Activated naive CD8-positive, alpha-beta T cell treated with anti-CD3 and anti-CD28 coated beads, Interleukin-2, amount 50 U/mL, for 24 hours (primary cell): Measurements from ENCODE around the gene NTRK2.

Experiments used
- ATAC-seq: fragments of 150-1000 bp; cut with Tn5 transposase; one replicate; pipeline ENCODE4 v1.10.0; 2021
- DNase-seq: peaks from one replicate; pipeline ENCODE4 v3.0.0; 2021
- H3K27ac Mint-ChIP-seq: one replicate; pipeline ENCODE4 v1.8.0; 2021; ENCODE audit warnings: mild to moderate bottlenecking, mixed read lengths
- H3K27me3 Mint-ChIP-seq: one replicate; pipeline ENCODE4 v1.8.0; 2021; ENCODE audit warnings: mixed read lengths
- H3K36me3 Mint-ChIP-seq: one replicate; pipeline ENCODE4 v1.8.0; 2021; ENCODE audit warnings: low read depth, mixed read lengths
- H3K4me1 Mint-ChIP-seq: one replicate; pipeline ENCODE4 v1.8.0; 2021; ENCODE audit warnings: mixed read lengths
- H3K4me3 Mint-ChIP-seq: one replicate; pipeline ENCODE4 v1.8.0; 2021; ENCODE audit warnings: mild to moderate bottlenecking, moderate library complexity, mixed read lengths
- H3K9me3 Mint-ChIP-seq: one replicate; pipeline ENCODE4 v1.8.0; 2021; ENCODE audit warnings: mixed read lengths

Gene NTRK2

DNA sequence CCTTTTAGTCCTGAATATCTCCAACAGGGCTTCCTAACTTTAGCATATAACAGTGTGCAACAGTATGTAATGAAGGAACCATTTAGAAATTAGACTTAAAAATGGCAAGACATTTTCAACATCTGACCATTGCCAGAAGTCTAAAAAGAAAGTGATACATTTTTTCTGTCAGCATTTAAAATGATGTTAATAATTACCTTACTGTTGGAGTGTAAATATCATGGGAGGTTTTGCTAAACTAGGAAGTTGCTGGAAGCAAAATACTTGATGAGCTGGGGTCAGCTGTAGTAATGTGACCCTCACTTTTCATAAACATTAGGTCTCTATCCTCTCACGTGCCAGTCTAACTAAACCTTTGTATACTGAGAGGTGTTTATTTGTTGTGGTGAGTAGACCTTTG is 68.8 kb downstream of the NTRK2 start:
- ATAC-seq (no peak), DNase-seq (no peak)
- Mint-ChIP-seq H3K4me3 (no peak overlapping the region), H3K36me3 (no peaks in the 10 kb centered on the region), H3K9me3 (no peaks in the 10 kb centered on the region), H3K4me1 (no peaks in the 10 kb centered on the region), H3K27me3 (peaks cover 4% of the 10 kb centered on the region), H3K27ac (no peak overlapping the region)

- Mint-ChIP-seq H3K9me3 (no peaks in the 10 kb centered on the region), H3K27me3 (no peaks in the 10 kb centered on the region), H3K27ac (no peak overlapping the region), H3K36me3 (no peaks in the 10 kb centered on the region), H3K4me1 (no peaks in the 10 kb centered on the region), H3K4me3 (no peak overlapping the region)
- no peak for ATAC-seq
- no peak for DNase-seq
These were observed 72.7 kb downstream of the NTRK2 start for GRCh38 chr9:84742261-84742660.

DNA sequence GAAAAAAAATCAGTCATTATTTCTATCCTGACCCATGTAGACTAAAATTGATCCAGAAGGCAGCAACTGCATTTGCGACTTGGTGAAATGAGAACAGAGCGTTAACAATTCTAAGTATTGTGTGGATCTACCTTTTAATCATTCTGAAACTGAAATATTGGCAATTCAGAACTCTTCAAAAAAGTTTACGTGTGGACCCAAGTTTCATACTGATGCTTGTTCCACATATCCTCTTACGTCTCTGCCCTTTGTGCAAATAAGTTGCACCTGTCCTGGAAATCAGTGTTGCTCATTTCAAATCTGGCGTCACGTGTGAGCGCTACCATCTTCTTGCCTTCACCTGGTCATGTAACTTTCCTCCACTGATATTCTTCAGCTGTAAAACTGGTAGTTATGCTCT is 74.7 kb downstream of the NTRK2 start:
- no peaks in the 10 kb centered on the region for H3K4me1 Mint-ChIP-seq
- DNase-seq (no peak), ATAC-seq (no peak)
- H3K27ac Mint-ChIP-seq: no peak overlapping the region
- no peak overlapping the region for H3K4me3 Mint-ChIP-seq
- no peaks in the 10 kb centered on the region for H3K9me3 Mint-ChIP-seq
- H3K36me3 Mint-ChIP-seq: no peaks in the 10 kb centered on the region
- H3K27me3 Mint-ChIP-seq: peaks cover 3% of the 10 kb centered on the region

DNA sequence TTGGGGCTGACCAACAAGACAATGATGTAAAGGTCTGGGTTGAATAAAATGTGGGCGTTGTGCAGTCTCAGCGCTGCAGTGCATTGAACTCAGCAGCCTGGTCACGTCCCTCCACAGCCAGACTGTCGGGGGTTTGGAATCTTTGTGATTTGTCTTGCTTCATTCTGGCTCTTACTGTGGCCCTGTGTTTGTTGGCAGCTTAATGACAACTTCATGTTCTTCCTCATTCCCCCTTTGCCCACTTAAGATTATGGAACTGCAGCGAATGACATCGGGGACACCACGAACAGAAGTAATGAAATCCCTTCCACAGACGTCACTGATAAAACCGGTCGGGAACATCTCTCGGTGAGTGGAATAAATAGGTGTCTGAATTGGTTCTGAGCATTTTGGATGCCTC is 75.2 kb downstream of the NTRK2 start:
- no peak for ATAC-seq
- H3K9me3 Mint-ChIP-seq: no peaks in the 10 kb centered on the region
- no peaks in the 10 kb centered on the region for H3K4me1 Mint-ChIP-seq
- H3K36me3 Mint-ChIP-seq: no peaks in the 10 kb centered on the region
- H3K27ac Mint-ChIP-seq: no peak overlapping the region
- H3K27me3 Mint-ChIP-seq: peaks cover 3% of the 10 kb centered on the region
- no peak overlapping the region for H3K4me3 Mint-ChIP-seq
- DNase-seq: no peak

GRCh38 chr9:84748112-84748511 is 78.6 kb downstream of the NTRK2 start:
- H3K4me1 Mint-ChIP-seq: no peaks in the 10 kb centered on the region
- DNase-seq: no peak
- peaks cover 3% of the 10 kb centered on the region for H3K27me3 Mint-ChIP-seq
- no peak overlapping the region for H3K27ac Mint-ChIP-seq
- no peaks in the 10 kb centered on the region for H3K9me3 Mint-ChIP-seq
- H3K4me3 Mint-ChIP-seq: no peak overlapping the region
- ATAC-seq: no peak
- H3K36me3 Mint-ChIP-seq: no peaks in the 10 kb centered on the region

DNA sequence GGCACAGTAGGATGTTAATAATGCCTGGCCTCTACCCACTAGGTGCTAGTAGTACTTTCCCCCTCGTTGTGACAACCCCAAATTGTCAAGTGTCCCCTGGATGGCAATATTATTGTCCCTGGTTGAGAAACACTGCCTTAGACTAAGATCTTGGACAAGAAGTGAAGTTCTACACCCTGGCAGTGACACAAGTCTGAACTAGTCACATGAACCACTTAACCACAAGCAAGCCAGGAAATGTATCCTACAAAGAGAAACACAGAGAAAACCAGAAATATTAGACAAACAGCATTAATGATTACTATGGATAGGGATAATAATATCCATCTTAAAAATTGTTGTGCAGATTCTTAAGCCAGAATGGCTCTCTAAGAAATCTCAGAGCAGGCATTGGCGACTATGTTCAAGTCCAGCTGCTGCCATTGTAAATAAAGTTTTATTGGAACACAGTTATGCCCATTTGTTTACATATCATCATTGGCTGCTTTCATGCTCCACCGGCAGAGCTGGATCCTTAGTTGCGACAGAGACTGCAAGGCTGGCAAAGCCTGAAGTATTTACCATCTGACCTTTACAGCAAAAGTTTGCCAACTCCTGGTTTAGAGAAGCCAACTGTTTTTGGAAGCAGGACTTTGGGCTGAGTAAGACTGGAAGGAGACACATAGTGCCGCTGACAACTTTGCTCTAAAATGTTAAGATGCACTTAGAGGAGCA is 80.8 kb downstream of the NTRK2 start:
- H3K36me3 Mint-ChIP-seq: no peaks in the 10 kb centered on the region
- H3K4me1 Mint-ChIP-seq: no peaks in the 10 kb centered on the region
- DNase-seq (no peak), ATAC-seq (no peak)
- no peak overlapping the region for H3K4me3 Mint-ChIP-seq
- no peak overlapping the region for H3K27ac Mint-ChIP-seq
- H3K9me3 Mint-ChIP-seq: no peaks in the 10 kb centered on the region
- H3K27me3 Mint-ChIP-seq: peaks cover 3% of the 10 kb centered on the region

GRCh38 chr9:84751921-84752320 is 82.4 kb downstream of the NTRK2 start:
- no peak overlapping the region for H3K27ac Mint-ChIP-seq

DNA sequence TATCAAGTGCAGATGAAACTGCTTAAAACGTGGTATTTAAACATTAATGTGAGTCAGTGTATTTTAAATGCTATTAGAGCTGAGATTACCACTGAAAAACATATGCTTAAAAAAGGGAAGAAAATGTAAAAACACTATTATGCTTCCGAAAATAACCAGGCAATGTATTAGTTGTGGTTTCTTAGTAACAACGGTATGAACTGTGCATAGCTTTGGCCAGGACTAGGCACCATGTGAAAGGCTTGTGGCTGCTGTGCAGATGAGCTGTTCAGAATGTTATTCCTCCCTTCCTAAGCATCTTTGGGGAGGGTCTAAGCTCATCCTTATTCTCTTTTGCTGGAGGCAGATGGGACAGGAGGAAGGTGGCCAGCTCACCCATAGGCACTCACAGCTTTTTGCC is 84.9 kb downstream of the NTRK2 start:
- H3K4me3 Mint-ChIP-seq: no peak overlapping the region
- H3K27me3 Mint-ChIP-seq: peaks cover 2% of the 10 kb centered on the region
- DNase-seq: no peak
- no peak overlapping the region for H3K27ac Mint-ChIP-seq
- ATAC-seq: no peak
- peaks cover 8% of the 10 kb centered on the region for H3K4me1 Mint-ChIP-seq
- no peaks in the 10 kb centered on the region for H3K36me3 Mint-ChIP-seq
- no peaks in the 10 kb centered on the region for H3K9me3 Mint-ChIP-seq

More at GRCh38 chr9:84751921-84752320, 82.4 kb downstream of the NTRK2 start:
- DNase-seq (no peak), ATAC-seq (no peak)
- H3K36me3 Mint-ChIP-seq: no peaks in the 10 kb centered on the region
- H3K4me3 Mint-ChIP-seq: no peak overlapping the region
- H3K9me3 Mint-ChIP-seq: no peaks in the 10 kb centered on the region
- H3K27me3 Mint-ChIP-seq: peaks cover 3% of the 10 kb centered on the region
- H3K4me1 Mint-ChIP-seq: peaks cover 2% of the 10 kb centered on the region

DNA sequence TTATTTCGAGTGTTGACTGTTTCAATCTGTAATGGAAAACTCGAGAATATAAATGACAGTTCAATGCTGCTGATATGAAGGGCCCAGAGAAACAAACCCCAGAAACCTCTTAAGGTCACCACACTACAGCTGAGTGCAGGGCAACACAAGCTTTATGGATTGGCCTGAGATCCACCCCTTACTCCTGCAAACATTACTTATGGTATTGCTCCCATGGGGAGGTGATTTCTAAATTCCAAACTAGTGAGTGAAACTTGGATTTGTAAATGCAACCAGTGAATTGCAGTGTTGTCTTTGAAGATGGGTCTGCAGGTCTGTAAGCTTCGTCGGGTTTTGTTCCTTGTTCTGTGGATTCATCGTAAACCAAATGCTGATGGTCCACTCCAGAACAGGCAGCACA is 85.4 kb downstream of the NTRK2 start:
- DNase-seq: no peak
- H3K9me3 Mint-ChIP-seq: no peaks in the 10 kb centered on the region
- no peak overlapping the region for H3K27ac Mint-ChIP-seq
- peaks cover 2% of the 10 kb centered on the region for H3K27me3 Mint-ChIP-seq
- ATAC-seq: no peak
- H3K4me1 Mint-ChIP-seq: peaks cover 12% of the 10 kb centered on the region
- H3K36me3 Mint-ChIP-seq: no peaks in the 10 kb centered on the region
- no peak overlapping the region for H3K4me3 Mint-ChIP-seq

DNA sequence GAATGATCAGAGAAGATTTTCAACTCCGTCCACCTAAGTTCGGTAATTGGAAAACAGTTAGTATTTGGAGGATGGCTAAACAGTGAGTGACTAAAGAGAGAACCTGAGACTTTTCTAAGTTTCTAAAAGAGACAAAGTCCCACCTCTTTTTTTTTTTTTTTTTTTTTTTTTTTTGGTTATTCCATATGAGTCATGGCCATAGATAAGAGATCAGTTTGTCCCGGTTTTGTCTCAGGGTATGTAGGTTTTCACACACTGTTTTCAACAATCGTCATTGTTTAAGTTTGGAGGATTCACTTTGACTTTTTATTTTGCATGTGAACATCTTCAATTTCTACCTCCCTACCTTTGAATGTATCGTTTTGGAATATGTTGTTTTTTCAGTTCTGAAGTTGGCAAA is 85.9 kb downstream of the NTRK2 start:
- Mint-ChIP-seq H3K36me3 (no peaks in the 10 kb centered on the region), H3K4me1 (peaks cover 14% of the 10 kb centered on the region), H3K27ac (no peak overlapping the region), H3K9me3 (no peaks in the 10 kb centered on the region), H3K27me3 (peaks cover 2% of the 10 kb centered on the region), H3K4me3 (no peak overlapping the region)
- ATAC-seq: no peak
- DNase-seq: no peak

DNA sequence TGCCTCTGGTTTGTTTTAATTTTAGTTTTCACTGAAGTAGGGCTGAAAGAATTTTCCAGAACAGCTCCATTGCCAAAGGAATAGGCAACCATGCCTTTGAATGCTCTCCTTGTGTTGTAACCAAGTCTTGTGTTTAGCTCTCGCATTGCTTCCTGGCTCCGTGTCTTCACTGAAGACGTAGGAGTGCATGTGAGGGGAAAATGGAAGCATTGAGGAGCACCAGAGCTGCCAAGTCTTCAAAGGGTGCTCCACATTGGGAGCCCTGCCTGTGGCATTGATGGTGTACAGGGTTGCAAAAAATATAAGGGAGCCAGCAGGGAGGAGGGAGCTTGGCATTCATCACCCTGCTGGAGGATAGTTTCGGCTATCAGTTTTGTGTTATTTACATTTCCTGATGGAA is 86.6 kb downstream of the NTRK2 start:
- H3K4me3 Mint-ChIP-seq: no peak overlapping the region
- ATAC-seq (no peak), DNase-seq (no peak)
- no peak overlapping the region for H3K27ac Mint-ChIP-seq
- no peaks in the 10 kb centered on the region for H3K9me3 Mint-ChIP-seq
- H3K27me3 Mint-ChIP-seq: peaks cover 2% of the 10 kb centered on the region
- no peaks in the 10 kb centered on the region for H3K36me3 Mint-ChIP-seq
- H3K4me1 Mint-ChIP-seq: peaks cover 14% of the 10 kb centered on the region

GRCh38 chr9:84756731-84757130 is 87.2 kb downstream of the NTRK2 start:
- H3K9me3 Mint-ChIP-seq: no peaks in the 10 kb centered on the region
- no peaks in the 10 kb centered on the region for H3K36me3 Mint-ChIP-seq
- DNase-seq: no peak
- H3K4me1 Mint-ChIP-seq: peaks cover 14% of the 10 kb centered on the region
- no peak for ATAC-seq
- H3K4me3 Mint-ChIP-seq: no peak overlapping the region
- no peak overlapping the region for H3K27ac Mint-ChIP-seq
- H3K27me3 Mint-ChIP-seq: peaks cover 2% of the 10 kb centered on the region

- H3K27ac Mint-ChIP-seq: peak overlapping the region; percentile 61
These were observed 89.3 kb downstream of the NTRK2 start for GRCh38 chr9:84758817-84759216.

GRCh38 chr9:84759300-84759750 is 89.8 kb downstream of the NTRK2 start:
- Mint-ChIP-seq H3K27me3 (peaks cover 2% of the 10 kb centered on the region), H3K27ac (peak overlapping the region; percentile 61), H3K36me3 (no peaks in the 10 kb centered on the region), H3K9me3 (peaks cover 4% of the 10 kb centered on the region), H3K4me1 (peaks cover 14% of the 10 kb centered on the region), H3K4me3 (no peak overlapping the region)
- no peak for DNase-seq
- ATAC-seq: peak; percentile 36

More at GRCh38 chr9:84758817-84759216, 89.3 kb downstream of the NTRK2 start:
- Mint-ChIP-seq H3K4me1 (peaks cover 14% of the 10 kb centered on the region), H3K4me3 (no peak overlapping the region), H3K9me3 (peaks cover 4% of the 10 kb centered on the region), H3K27me3 (peaks cover 2% of the 10 kb centered on the region), H3K36me3 (no peaks in the 10 kb centered on the region)
- DNase-seq (no peak), ATAC-seq (no peak)

DNA sequence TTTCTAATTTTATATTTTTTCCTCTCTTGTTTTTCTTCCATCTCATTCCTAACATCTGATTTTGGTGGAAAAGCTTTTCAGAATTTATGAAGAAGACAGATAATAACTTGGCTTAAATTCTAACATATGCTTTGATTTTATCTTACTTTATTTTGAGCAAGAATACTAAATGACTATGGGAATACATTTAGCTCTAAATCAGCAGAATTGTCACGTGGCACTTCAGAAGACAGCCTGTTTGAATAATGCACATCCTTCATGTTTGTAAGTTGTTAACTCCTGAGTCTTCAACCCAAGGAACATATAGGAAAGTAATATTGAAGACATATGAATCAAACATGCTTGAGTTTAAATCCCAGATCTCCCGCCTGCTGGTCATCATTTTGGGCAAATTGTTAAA is 90.3 kb downstream of the NTRK2 start:
- ATAC-seq (no peak), DNase-seq (no peak)
- Mint-ChIP-seq H3K4me3 (no peak overlapping the region), H3K27ac (peak overlapping the region; percentile 44), H3K36me3 (no peaks in the 10 kb centered on the region), H3K9me3 (peaks cover 4% of the 10 kb centered on the region), H3K27me3 (peaks cover 2% of the 10 kb centered on the region), H3K4me1 (peaks cover 14% of the 10 kb centered on the region)
